Gastroesophageal sphincter (tissue), 3 donors: Measurements from ENCODE around the gene PANX2.

Experiments used
- EP300 ChIP-seq: sonication (generic); formaldehyde crosslinking; IDR thresholded peaks from one replicate; pipeline ENCODE4 v1.6.1; 2017; ENCODE audit warnings: antibody characterized with exemption, mild to moderate bottlenecking
- POLR2A ChIP-seq, 2 donors: fragments of 450-650 bp; IDR thresholded peaks; one replicate each; pipeline ENCODE4 v1.6.1; 2017; ENCODE audit warnings: antibody characterized with exemption in 2 of 2, mild to moderate bottlenecking in 2 of 2, moderate library complexity in 1 of 2
- POLR2AphosphoS5 ChIP-seq: sonication (generic); formaldehyde crosslinking; IDR thresholded peaks from one replicate; pipeline ENCODE4 v1.6.1; 2017; ENCODE audit warnings: antibody characterized with exemption
- TF ChIP-seq, protein P1 (sequence below), 4 experiments: fragments of 200-600 bp in 2 of 4; fragments of 450-650 bp in 2 of 4; sonication (generic) in 1 of 4; IDR thresholded peaks; one replicate each; pipeline ENCODE4 v1.5.1; 2017 to 2019; ENCODE audit warnings: antibody characterized with exemption in 4 of 4, mild to moderate bottlenecking in 2 of 4, moderate library complexity in 2 of 4

DNA sequence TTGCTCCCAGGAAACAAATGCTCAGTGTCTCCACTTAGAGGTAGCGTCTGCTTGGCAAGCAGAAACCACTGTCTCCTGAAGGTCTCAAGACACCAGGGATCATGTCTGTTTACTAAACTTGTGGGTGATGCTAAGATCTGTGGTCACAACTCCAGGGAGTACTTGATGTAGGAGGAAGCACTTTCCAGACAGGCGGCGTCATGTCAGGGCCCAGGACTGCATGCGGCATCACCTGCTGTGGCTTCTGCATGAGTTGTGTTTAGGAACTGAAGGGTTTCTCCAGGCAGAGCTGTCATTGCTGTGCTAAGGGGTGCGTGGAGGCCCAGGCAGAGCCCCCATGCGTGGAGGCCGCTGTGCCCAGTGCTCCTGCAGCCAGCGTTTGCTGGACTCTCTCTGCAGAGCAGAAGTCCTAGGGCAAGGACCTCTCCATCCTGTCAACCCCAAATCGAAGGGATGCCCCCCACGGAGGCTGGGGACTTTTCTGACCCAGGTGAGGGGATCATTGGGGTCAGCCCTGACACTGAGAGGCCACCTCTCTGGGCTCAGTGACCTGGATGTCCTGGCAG, 8.1 kb upstream of the PANX2 start:
- TF ChIP-seq EP300 (no peak), POLR2A (IDR thresholded peaks at IDR 0.05) (no peak), POLR2AphosphoS5 (no peak)
- TF ChIP-seq, protein P1, sequence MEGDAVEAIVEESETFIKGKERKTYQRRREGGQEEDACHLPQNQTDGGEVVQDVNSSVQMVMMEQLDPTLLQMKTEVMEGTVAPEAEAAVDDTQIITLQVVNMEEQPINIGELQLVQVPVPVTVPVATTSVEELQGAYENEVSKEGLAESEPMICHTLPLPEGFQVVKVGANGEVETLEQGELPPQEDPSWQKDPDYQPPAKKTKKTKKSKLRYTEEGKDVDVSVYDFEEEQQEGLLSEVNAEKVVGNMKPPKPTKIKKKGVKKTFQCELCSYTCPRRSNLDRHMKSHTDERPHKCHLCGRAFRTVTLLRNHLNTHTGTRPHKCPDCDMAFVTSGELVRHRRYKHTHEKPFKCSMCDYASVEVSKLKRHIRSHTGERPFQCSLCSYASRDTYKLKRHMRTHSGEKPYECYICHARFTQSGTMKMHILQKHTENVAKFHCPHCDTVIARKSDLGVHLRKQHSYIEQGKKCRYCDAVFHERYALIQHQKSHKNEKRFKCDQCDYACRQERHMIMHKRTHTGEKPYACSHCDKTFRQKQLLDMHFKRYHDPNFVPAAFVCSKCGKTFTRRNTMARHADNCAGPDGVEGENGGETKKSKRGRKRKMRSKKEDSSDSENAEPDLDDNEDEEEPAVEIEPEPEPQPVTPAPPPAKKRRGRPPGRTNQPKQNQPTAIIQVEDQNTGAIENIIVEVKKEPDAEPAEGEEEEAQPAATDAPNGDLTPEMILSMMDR (IDR thresholded peaks at IDR 0.05) = no peak
